GM12872 (cell line): ENCODE data around the gene CLEC3B.

Source experiments
- CTCF ChIP-seq: IDR thresholded peaks from 3 replicates; pipeline ENCODE4 v1.5.1; 2011; ENCODE audit warnings: low read depth, mild to moderate bottlenecking, low read length, moderate library complexity; ENCODE audit not compliant: insufficient read depth

Gene CLEC3B

GRCh38 chr3:45029661-45030060 is 3.6 kb downstream of the CLEC3B start:
- TF ChIP-seq CTCF, result no peak

GRCh38 chr3:45031531-45031930 is 5.4 kb downstream of the CLEC3B start:
- no peak for TF ChIP-seq CTCF

- no peak for TF ChIP-seq CTCF
Observed at GRCh38 chr3:45032113-45032512, 6.0 kb downstream of the CLEC3B start.

GRCh38 chr3:45033791-45034190 is 7.7 kb downstream of the CLEC3B start:
- no peak for TF ChIP-seq CTCF

- no peak for TF ChIP-seq CTCF
Observed at GRCh38 chr3:45034612-45035252, 8.6 kb downstream of the CLEC3B start.

- 0 out of 3 replicates have a peak, but pooled peaks have one; percentile 2 for TF ChIP-seq CTCF
Observed at GRCh38 chr3:45035441-45036301, 9.6 kb downstream of the CLEC3B start.

- TF ChIP-seq CTCF, result peak; percentile 94
Observed at GRCh38 chr3:45037720-45038455, 11.8 kb downstream of the CLEC3B start.
